NOMO-1 (cell line): ENCODE measurements around the gene SENP1.

Experiments used
- DNase-seq, 2 experiments: peaks; one replicate each; lab custom pipeline; 2025; ENCODE audit not compliant: unreplicated experiment in 2 of 2; lab: John Stamatoyannopoulos, UW

The SENP1 gene

DNA sequence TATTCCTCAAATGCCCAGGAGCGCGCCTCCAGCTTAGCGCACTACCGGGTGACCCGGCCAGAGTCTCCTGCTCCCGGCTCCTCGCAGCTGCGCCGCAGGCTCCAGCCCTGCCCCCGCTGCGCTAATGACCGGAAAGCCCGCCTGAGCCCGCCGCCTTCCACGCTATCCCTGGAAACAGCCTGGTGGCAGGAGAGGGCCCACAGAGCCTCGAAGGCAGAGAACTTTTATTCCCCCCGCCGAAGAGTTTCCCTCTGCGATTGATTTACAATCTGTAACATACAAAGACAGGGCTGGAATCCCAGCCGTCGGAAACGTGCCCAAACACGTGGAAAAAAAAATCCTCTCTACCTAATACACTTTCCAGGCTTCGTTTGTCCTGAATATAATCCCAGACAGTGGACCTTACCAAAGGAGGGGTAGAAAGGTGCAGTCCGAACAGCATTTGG is 103.1 kb downstream of the SENP1 start:
- no peak for DNase-seq

DNA sequence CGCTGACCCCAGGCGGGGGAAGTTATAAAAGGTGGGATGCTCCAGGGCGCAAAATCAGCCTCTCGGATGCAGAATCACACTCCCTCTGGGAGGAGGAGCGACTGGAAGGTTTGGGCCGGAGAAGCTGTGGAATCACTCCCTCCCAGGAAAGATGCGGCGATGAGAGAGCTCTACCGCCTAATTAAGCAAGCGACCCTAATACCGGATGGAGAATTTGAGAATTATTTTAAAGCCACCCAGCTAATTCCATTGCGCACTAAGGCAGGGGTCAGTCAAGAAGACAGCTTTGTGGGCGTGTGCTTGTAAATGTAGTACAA is 103.5 kb downstream of the SENP1 start:
- no peak for DNase-seq

DNA sequence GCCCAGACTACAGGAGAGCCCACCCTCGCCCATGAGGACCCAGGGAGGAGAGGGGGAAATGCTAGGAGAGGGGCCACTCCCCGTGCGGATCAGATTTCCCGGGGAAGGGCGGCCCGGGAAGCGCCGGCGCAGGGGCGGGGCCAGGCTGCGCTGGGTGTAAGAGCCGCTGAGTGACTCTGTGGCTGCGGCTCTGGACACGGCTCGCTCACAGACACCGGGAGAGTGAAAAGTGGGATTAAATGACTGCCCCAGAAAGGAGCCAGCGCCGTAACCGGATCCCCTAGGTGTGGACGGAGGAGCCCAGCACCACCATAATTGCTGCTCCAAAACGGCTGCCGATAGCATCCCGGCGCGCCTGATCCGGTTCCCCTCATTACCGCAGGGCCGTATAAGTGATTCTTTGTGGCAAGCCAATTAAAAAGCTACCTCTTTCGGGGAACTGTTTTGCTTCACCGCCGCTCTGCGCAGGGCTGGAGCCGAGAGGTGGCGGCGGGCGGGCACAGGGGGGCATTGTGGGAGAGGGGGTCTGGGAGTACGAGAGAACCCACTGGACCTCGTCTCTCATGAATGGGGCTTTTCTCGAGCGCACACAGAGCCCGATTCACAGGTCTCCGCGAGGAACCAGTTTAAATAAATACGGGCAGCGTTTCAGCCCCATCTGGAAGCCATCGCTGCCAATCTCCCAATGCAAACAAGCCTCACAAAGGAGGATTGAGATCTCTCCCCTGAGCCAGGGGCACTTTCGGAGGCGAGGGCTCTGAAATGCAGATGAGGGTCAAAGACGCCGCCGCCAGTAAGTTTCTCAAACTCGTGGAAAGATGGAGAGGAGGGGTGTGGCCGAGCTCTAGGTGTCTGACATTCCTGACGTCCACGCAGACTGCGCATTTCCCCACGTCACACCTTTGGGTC is 104.1 kb downstream of the SENP1 start:
- no peak for DNase-seq

DNA sequence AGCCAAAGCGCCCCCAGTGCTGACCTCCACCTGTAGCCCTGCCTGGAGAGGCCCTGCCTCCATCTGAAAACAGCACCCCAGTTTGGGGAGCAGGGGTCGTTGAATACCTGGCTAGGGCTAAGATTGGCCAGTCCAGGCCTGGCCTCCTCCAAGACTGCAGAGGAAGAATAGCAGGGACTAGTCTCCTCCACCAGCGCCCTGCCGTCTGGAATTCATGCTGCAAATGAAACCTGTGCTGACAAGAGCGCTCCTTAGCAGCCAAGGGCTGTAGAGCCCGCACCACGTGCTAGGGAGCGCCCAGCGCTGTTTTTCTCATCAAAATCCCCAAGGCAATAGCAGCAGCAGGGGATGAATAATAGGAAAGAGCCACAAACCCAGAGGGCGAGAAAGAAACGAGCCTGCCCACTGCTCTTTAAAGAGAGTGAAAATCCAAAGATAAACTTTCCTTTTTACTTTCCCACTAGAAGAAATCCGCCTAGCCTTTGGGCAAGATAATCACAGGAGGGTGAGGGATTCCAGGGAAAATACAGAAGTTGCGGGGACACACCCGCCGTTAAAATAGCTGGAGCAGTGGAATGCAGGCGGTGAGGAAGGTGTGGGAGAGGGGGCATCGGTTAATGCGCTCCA is 104.9 kb downstream of the SENP1 start:
- DNase-seq = no peak

DNA sequence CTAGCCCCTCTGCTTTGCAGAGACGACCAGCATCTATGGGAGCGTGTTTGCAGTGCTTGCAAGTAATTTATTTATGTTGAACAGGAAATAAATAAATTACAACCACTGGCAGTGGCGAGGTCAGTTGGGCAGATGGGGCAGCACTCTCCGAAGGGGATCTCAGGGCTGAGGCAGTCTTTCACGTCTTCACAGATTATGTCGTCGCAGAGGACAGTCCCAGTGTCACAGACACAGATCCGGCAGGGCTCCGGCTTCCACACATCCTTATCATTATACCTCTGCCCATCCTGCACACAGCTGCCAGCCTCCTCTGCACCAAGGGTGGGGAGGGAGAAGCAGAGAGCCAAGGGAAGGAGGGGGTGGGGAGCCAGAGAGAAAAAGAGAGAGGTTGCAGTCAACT is 106.1 kb downstream of the SENP1 start:
- no peak for DNase-seq

DNA sequence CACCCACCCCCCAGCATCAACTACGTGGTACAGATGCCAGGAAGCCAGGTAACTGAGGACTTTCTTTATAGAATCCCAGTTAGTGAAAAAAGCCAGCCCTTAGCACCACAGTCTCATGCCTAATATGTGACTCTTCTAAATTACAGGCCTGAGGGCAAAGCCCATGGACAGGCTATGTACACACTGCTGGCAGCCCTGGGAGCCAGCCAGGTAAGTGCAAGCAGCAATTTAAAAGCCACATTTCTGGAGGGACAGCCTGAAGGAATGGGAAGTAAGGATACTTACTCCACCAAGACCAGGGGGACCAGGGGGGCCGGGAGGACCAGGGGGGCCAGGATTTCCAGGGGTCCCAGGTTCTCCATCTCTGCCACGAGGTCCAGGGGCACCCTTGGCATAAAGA is 108.6 kb downstream of the SENP1 start:
- DNase-seq = no peak

DNA sequence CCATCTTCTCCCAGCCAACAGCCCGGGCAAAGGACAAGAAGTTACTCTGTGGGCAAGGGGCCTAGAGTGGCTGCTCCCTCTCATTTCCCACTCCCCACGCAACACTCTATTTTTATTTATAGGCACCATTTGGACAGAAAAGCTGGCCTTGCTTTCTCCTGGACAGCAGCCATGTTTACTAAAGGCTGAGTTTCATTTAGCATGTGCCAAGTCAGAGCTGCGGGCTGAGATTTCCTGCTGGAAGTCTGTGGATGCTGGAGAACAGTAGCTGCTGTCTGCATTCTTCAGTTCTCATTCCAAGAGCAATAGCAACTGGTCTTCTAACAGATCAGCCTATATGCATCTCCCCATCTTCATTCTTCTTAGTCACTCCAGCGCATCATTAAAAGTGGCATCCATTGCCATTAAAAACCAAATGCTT is 109.9 kb downstream of the SENP1 start:
- DNase-seq = no peak

DNA sequence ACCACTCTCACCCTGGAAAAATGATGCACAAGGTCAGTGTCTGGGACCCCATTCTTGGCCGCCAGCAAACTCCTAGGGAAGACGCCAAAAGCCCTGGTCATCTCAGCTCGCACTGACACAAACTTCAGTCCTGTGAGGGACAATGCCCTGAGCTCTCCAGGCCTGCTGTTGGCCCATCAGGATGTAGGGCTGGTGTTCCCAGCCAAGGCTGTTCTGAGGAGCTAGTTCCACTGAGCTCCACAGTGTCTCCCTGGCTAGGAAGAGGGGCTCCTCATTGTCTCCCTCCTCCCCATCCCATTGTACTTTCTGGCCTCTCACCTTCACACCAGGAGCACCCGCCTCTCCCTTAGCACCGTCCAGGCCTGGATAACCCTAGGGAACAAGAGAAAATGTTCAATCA is 112.4 kb downstream of the SENP1 start:
- no peak for DNase-seq
